DMS79 (cell line): ENCODE data around the gene CACNA2D3.
"Not testable (repeated sequence)": the region's sequence is repeated elsewhere in the genome, so short reads cannot be mapped to it uniquely, and the experiment has no call there.

Experiments
- DNase-seq: peaks from one replicate; lab custom pipeline; 2025; lab: John Stamatoyannopoulos, UW

Gene CACNA2D3

DNA sequence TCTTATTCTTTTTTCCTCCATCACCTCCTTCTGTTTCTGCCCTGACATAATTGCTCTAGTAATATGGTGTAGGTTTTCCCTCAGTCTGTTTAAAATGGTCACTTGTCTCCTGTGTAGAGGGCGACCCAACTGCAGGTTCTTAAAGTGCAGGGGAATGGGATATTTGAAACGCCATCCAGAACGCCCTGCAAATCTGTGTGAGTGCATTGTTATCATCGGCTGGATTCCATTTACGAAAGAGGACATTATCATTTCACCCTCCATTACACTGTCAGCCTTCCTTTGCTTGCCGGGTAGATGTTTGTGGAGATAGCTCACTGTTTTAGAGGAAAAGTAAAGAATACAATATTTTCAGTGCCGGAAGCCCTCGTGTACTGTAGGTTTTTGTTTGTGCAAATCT, 451.5 kb downstream of the CACNA2D3 start:
- DNase-seq, result no peak

DNA sequence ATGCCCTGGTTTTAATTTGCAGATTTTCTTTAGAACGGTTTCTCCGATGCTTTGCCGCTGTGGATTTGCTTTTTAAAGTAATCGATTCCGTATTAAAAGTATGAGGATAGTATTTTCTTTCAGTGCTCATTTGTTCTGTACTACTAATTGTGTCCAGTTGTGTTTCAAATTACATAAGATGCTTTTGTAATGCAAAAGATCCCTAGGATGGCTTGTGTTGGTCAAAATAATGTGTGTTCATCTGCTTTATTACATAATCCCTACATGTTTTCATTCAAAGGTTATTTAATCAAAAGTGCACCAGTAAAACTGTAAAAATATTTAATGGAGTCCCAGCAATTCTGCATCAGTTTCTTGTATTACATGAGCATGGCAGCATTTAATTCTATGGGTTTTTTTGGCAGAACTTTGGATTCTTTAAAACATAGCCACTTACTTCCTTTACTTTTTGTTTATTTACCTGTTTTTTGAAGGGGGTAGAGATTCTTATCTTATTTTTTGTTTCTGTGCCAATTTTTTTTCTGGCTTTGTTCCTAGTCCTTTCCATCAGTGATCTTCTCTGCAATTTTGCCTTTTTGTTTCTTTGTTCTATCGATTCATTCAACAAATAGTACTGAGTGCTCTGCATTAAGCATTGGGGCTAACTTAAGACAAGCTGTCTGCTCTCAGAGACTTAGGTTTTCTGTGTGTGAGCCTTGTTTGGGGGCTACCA, 452.7 kb downstream of the CACNA2D3 start:
- DNase-seq, result peak; percentile 77

DNA sequence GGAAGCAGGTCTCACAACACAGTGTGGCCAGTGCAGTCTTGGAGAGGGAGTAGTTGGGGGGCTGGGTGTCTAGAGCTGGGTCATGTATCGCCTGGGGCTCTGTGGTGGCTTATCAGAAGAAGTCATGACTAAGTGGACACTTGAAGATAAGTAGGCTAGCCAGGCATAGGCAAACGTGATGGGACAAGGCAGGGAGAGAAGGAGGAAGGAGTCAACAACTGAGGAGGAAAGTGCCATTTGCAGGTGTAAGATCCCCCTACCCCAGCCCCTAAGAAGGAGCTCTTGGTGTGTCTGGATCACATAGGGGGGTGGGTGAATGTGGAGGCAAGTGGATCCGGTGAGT, 453.2 kb downstream of the CACNA2D3 start:
- DNase-seq, result peak; percentile 77

DNA sequence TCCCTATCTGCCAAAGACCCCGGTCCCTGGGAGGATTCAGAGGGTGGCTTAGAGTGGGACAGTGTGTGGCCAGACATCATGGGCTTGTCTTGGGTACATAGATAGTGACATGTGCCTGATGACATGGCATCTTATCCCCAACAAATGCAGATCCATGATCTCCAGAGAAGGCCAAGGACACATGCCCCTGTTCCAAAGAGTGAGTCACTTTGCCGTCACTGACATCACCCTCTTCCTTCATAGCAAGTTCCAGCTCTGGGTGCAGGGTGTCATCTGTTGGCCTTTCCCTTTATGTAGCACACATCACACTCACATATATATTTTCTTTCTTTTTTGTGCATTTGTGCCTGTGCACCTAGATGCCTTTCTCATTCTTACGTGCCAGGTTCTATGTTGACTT, 455.0 kb downstream of the CACNA2D3 start:
- DNase-seq, result no peak

DNA sequence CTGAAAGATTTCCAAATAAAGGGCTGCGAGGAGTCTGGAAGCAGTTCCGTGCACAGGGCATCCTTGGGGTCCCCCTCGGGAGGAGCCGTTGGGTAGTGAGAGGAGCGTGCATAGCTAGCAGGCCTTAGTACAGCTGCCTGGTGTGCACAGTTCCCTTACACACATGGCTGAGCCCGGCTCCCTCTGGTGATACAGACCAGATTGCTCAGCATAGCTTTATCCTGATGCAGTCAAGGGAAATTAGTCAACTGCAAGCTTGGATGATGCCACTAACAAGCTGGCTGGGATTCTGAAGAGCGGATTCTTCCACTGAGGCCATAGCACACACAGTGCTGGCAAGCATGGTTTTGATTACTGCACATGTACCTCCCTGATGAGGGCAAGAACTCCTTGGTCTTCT, 456.1 kb downstream of the CACNA2D3 start:
- no peak for DNase-seq

DNA sequence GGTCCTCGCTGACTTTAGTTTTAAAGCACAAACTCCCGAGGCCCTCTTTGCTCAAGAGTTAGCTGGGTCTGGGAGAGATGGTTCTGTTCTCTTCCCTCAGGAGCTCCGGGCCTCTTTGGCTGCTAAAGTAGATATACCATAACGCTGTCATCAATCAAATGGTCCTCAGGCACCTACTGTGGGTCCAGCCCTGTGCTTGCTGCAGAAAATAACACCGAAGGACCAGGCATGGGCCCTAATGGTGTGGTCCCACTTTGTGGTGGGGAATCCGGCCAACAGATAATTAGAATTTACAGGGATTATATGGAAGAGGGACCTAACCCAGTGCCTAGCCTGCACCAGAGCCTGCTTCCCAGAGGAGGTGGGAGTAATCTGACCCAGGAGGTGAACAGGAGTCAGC, 458.1 kb downstream of the CACNA2D3 start:
- no peak for DNase-seq

DNA sequence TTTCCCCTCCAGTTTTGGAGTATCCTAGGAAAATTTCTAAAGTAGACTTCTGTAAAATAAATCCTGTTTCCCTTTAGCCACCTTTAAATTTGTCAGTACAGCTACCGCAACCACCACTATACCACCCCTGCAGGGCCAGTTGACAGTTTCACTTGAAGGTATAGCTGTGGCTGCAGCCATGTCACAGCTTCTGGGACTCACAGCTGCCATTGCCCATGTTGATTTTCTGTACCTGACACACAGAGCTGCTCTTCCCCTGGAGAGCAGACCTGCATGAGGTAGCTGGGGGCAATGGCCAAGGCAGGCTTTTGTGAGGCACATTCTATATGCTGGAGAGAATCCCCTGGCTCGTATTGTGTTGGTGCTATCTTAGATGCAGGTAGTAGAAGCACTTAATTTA, 460.1 kb downstream of the CACNA2D3 start:
- no peak for DNase-seq

DNA sequence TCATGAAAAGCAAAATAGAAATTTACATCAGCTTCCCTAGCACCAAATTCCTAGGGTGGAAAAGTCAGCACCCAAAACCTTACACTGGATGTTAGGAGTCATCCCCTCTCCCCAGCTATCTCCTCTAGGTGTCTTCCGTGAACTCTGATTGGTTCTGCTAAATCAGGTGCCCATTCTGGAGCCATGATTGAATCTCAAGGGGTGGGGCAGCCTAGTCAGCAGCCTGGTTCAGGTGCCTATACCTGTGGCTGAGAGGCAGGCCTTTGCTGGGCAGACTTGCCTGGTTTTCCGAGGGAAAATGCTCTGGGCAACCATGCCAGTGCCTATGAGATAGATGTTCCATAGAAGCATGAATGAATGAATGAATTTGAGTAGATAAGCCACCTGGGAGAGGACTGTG, 468.8 kb downstream of the CACNA2D3 start:
- no peak for DNase-seq

DNA sequence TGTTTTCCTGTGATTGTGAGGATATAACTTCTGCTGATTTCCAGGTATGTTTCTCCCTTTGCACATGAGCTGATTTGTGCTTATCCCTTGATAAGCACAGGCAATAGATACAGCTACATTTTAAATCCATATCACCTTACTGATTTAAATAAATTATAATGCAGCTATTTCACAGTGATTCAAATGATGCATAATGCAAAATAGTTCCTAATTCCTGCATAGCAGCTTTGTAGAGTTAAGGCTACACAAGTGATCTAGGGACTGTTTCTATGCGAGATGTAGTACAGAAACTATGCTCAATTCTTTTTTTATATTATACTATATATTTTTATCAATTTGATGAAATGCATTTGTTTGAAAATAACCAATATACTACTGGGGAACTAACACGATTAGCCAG, 471.3 kb downstream of the CACNA2D3 start:
- DNase-seq, result no peak

DNA sequence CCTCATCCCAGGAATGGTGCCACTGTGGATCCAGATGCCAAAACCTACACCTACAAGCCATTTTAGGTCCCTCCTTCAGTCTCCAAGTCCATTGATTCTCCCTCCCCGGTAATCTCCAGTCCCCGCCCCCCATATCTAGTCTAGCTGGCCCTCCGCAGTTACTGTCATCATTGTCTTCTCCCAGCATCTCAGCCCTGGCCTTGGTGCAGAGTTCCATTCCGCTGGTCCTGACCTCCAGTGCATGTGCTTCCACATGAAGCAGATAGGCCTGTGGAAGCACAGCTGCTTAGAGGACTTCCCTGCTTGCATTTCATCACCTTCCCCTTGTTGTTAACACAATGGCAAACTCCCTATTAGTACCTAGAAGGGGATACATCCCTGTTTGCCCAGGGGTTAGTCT, 473.7 kb downstream of the CACNA2D3 start:
- DNase-seq, result no peak

DNA sequence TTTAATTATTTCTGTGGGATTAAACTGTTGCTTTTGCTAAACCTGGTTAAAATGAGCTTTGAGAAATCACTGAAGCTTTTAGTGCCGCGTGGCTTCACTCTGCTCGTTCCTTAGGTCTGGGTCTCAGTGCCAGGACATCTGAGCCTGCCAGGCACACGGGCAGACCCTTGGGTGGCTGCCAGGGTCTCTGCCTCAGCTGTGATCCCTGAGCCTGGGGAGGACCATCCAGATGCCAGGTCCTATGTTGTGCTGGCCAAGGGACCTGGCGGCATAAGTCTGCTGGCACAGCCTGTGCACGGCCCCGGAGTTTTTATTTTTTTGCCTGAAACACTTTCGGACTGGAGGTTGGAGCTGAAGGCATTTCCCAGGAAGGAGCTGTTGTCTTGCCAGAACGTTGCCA, 477.4 kb downstream of the CACNA2D3 start:
- DNase-seq, result no peak

DNA sequence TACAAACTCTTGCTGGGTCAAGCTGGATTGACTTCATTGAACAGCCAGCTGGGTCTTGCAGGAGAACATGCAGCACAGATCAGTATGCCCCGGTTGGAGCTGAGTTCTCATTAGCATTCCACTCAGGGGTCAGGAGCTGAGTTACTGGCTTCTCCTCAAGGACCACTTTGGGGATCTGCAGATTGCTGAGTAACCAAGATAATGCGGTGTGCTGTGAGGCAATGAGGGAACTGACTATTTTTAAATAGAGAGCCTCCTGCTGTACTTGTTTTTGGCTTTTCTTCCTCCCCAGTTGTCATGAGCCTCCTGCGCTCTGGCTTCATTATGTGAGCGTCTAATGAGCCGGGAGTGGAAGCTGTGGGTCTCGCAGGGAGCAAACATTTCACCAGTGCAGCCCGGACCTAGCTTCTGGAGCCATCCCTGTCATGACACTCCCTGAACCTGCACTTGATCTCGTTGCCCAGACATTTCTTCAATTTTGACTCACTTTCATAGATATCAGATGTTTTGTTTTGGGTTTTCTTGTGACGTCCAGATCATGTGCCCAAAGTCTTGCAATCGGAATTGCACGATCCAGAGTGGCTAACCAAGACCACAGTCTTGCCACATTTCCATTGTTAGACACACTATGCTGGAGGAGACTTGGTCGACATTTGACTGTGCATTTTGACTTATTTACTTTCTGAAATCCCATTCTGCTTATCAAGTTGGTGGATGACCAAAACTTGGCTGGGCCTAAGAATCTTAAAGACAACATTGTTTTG, 478.3 kb downstream of the CACNA2D3 start:
- DNase-seq, result peak; percentile 43

DNA sequence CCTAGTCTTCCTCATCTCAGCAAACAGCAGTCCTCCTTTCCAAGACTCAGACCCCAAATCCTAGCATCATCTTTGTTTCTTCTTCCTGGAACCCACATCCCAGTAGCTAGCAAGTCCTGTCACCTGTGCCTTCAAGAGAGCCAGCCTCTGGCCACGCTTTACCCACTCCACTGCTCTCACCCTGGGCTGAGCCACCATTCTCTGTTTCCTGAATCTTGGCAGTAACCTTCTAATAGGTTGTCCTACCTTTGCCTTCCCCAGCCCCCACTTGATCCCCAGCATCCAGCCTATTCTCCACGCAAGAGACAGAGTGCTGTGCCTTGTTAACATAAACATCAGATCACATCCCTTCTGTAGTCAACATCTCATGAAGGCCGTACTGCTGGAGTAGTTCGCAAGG, 482.1 kb downstream of the CACNA2D3 start:
- no peak for DNase-seq

DNA sequence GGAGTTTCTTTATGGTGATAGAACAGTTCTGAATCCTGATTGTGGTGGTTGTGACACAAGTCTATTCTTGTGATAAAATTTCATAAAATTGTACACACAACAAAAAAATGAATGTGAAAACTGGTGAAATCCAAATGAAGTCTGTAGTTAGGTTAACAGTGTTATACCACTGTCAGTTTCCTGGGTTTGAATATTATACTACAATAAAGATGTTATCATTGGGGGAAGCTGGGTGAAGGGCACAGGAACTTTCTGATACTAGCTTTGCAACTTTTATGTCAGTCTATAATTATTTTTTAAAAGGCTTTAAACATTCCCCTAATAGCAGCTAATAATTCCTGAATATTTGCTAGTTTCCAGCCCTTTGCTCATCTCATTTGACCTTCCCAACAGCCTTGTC, 485.7 kb downstream of the CACNA2D3 start:
- no peak for DNase-seq

DNA sequence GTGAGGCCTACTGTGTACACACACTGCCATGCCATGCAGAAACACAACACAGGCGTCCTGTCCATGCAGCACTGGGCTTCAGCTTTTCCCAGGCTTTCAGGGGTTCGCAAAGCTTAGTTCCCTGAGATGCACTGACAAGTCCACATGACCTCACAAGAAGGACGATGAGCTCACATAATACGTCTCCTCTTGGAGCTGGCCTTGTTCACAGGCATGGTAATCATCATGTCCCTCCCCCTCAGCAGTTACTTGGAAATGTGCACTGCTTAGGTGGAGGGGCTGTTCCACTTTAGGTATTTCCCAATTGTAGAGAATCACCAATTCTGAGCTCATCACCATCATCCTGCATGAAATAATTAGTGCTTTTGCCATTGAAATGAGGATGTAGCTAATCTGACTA, 496.7 kb downstream of the CACNA2D3 start:
- no peak for DNase-seq

DNA sequence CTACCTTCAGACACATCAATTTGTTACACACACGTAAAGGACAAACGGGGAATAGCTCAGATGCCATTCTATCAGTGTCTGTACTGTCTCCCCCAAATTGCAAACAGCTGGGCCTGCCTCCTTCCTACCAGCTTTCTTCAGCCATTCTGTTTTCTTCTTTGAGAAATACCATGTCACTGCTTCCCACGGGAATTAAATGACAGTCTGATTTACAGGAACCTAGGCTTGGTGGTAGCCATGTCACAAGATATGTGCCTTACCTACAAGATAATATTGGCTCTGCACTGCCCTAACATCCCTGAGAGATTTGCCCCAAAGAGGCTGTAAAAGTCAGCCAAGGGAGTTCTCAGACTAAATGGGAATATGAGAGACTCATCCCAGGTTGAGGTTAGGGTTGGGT, 497.2 kb downstream of the CACNA2D3 start:
- DNase-seq, result no peak

DNA sequence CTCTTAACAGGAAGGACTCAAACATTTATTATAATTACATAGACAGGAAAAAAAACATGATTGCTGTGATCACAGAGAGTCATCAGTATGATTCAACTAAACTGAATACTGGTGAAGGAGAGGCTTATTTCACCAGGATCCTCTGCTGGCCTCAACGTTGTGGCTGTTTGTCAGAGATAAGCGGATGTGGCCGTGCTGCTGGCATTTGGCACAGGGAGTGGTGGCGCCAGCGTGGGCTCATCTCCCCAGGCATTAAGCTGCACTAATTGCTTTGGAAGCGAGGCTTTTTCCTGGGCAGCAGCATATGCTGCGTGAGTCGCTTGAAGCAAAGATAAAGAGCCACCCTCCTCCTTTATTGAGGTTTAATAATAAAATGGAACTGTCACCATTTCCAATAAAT, 498.8 kb downstream of the CACNA2D3 start:
- no peak for DNase-seq

DNA sequence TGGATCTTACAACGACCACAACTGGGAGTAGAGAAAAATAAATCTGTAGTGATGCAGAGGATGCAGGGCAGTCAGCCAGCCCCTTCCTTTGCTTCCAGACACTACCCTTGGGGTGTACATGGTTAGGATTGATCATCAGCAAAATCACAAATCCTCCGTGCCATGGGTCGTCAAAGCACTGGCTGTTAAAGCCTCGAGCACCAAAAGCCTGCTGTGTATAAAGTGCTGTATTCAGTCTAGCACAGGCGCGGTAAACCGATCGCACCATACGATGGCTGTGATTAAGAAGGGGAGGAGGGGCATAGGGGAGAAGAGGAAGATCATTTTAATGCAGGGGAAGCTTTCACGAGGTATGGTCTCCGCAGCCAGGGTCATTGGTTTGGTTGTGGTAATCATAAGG, 500.3 kb downstream of the CACNA2D3 start:
- no peak for DNase-seq

DNA sequence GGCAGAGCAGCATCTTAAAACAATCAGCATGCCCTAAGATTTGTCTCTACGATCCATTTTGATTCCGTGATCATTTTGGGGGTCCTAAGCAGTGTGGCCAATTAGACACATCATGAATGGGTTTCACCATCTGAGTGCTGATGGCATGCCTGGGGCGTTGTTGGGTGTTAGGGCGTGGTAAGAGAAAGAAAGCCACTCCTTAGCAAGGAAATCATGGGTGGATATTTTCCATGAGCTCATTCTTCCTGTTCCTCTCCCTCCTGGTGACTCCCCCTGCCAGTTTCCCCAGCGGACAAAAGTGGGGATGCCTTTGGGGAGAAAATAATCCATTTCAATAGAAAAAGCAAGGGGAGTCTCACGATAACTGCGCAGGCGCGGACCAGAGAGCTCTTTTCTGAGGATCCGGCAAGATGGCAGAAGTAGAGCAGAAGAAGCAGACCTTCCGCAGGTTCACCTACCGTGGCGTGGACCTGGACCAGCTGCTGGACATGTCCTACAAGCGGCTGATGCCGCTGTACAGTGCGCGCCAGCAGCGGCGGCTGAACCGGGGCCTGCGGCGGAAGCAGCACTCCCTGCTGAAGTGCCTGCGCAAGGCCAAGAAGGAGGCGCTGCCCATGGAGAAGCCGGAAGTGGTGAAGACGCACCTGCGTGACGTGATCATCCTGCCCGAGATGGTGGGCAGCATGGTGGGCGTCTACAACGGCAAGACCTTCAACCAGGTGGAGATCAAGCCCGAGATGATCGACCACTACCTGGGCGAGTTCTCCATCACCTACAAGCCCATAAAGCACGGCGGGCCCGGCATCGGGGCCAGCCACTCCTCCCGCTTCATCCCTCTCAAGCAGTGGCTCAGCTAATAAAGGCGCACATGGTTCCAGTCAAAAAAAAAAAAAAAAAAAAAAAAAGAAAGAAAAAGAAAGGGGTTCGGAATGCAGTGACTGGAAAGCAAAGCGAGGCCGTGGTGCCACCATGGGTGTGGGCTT, 503.7 kb downstream of the CACNA2D3 start:
- DNase-seq, result no peak

DNA sequence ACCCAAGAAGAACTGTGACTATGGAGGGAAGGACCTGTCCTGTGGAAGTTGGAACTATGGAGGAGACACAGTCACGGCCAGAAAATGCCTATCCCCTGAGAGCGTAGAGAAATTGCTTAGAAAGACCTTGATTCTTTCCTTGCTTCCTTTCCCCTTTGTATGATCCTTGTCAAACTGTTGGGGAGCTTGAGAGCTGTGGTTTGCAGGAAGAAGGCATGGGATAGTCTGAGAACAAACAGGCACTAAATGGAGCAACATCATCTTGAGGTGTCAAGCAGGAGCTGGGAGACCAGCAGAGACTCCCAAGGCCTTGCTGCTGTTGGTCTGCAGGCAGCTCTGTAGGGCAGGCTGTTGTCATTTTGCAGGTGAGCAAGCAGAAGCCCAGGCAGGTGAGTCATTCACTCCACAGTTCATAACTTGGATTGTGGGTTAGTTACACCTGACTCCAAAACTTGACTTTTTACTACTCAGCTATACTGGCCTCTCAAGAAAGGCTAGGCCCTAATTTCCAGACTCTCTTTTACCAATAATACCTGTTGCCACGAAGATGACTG, 506.6 kb downstream of the CACNA2D3 start:
- no peak for DNase-seq

DNA sequence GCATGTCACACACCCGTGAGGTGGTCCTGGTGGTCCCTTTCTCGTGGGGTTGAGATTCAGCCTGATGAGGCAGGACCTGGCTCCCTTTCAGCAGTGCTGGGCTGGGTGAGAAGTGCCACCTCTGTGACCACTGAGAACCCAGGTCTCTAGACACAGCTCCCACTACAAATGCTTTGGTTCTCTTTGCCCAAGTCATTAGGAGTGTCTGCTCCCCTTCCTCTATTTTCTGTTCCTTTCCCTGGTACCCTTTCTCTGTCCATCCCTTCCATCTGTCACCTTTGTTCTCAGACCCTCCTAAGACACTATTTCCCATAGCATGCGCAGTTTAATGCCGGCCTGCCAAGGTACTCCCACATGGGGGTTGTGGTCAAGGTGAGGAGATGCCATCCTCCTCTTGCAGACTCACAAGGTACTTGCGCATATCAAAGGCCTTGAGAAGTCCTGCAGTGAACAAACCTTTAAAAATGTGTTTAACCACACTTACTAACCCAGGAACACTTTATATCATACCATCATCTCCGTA, 507.8 kb downstream of the CACNA2D3 start:
- DNase-seq, result no peak

DNA sequence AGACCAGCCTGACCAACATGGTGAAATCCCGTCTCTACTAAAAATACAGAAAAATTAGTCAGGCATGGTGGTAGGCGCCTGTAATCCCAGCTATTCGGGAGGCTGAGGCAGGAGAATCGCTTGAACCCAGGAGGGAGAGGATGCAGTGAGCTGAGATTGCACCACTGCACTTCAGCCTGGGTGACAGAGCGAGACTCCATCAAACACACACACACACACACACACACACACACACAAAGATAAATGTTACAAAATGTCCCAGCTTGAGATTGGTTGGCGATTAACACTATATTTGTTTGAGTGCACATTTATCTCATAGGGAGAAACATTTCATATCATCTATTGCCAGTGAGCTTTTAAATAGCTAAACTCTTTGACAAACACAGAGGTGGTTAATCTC, 508.6 kb downstream of the CACNA2D3 start:
- not testable (repeated sequence) for DNase-seq
